Suppressor macrophage treated with lipopolysaccharide for 1 hour (primary cell): Measurements from ENCODE around the gene ARL5B.

Experiments
- DNase-seq, 3 donors: peaks; one replicate each; pipeline ENCODE4 v3.0.0-alpha.2; 2020 to 2022

The ARL5B gene

GRCh38 chr10:18659819-18660535 is 746 bp downstream of the ARL5B start:
- peak in 2 of 3 donors; percentile 24 to 27 for DNase-seq

GRCh38 chr10:18660816-18661431 is 1.7 kb downstream of the ARL5B start:
- DNase-seq: no peak

GRCh38 chr10:18664841-18665478 is 5.7 kb downstream of the ARL5B start:
- DNase-seq: no peak

GRCh38 chr10:18665815-18666558 is 6.8 kb downstream of the ARL5B start:
- DNase-seq: no peak

- DNase-seq: no peak
Measured at GRCh38 chr10:18666810-18667209, 7.6 kb downstream of the ARL5B start.

DNA sequence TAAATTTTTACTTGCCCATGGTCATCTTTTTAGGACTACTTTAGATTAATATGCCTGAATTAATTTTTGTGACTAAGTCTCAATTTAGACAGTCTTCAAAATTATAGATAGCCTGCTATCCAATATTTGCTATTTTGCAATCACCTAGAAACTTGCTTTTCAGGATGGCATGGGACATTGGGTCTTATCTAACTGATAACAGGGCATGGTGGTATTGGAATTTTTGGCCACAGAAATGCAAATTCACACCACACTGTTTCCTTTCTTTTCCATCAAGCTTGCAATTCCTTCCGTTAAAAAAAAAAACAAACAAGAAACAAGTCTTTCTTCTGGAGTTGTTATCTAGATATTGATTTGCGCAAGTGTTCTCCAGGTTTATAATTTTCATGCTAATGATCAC is 8.8 kb downstream of the ARL5B start:
- DNase-seq: no peak

- no peak for DNase-seq
Measured at GRCh38 chr10:18675086-18675801, 16.0 kb downstream of the ARL5B start.

DNA sequence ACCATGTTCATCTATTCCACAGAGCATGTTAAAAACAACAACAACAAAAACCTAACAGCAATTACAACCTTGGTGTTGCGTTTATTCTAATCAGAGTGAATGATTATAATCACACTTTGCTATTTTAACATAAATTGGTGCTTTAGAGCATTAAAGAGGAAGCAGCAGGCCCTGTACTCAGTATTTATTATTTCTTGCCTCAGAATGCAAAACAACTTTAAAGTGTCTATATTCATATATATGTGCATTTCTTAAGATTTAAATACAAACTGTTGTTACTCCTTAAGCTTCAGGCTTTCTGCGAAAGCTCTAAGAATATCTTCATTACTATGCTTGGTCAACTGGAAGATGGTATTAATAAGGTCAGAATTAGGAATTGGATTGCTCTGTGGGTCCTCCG is 21.5 kb downstream of the ARL5B start:
- no peak for DNase-seq

GRCh38 chr10:18681366-18681765 is 22.1 kb downstream of the ARL5B start:
- no peak for DNase-seq

DNA sequence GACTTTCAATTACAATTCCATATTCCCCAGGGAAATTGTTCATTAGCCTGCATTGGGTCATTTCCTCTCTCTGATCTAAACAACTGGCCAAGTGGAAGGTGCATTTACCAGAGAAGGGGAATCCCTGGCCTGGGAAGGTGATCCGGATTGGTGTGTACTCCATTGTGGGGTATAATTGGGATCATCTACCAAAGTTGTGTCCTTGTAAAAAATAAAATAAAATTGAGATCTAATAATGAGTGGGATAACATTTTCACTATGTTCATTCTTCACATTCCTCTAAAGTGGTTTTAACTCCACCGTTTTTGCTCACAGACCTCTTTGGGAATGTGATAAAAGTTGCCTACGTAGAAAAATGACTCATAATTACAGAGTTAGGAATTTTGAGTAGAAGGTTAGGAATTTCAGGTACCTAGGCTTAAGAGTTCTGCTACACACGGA is 22.8 kb downstream of the ARL5B start:
- DNase-seq: no peak

DNA sequence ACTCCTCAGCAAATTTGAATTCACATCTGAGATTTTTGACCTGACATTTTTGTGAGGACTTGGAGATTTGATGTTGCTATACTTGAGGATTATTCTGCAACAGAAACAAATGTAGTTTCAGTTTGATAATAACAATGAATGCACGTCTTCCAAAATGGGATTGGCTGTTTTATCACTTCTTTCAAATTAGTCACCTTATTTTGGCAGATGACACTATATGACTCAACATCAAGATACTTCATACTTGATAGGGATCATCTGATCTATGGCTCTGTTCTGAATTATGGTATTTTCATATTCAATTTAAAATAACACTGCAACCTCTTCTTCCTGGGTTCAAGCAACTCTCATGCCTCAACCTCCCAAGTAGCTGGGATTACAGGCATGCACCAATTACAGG is 24.2 kb downstream of the ARL5B start:
- peak in 2 of 3 donors; percentile 26 to 41 for DNase-seq

GRCh38 chr10:18684416-18684815 is 25.2 kb downstream of the ARL5B start:
- no peak for DNase-seq

- no peak for DNase-seq
Measured at GRCh38 chr10:18684953-18685352, 25.7 kb downstream of the ARL5B start.

GRCh38 chr10:18685555-18685954 is 26.3 kb downstream of the ARL5B start:
- no peak for DNase-seq

DNA sequence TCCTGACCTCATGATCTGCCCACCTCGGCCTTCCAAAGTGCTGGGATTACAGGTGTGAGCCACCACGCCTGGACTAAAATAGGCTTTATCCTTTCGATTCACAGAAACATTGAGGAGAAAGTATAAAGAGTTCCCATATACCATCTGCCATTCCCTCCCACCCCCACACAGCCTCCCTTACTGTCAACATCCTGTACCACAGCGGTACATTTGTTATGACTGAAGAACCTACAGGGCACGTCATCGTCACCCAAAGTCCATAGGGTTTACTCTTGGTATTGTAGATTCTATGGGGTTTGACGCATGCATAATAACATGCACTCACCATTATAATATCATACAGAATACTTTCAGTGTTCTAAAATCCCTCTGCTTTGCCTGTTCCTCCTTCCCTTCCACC is 28.0 kb downstream of the ARL5B start:
- DNase-seq: no peak

DNA sequence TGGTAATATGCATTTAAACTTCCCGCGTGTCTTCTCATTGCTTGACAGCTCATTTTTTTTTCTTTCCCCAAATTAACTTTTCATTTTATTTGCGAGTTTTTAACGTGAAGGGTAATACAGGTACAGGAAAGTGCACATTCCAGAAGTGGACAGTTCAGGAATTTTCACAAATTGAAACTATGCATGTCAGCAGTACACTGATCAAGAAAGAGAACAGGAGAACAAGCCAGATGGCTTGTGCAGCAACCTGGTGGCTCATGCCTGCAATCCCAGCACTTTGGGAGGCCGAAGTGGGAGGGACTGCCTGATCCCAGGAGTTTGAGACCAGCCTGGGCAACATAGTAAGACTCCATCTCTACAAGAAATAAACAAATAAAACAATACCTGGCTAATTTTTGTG is 28.5 kb downstream of the ARL5B start:
- no peak for DNase-seq

DNA sequence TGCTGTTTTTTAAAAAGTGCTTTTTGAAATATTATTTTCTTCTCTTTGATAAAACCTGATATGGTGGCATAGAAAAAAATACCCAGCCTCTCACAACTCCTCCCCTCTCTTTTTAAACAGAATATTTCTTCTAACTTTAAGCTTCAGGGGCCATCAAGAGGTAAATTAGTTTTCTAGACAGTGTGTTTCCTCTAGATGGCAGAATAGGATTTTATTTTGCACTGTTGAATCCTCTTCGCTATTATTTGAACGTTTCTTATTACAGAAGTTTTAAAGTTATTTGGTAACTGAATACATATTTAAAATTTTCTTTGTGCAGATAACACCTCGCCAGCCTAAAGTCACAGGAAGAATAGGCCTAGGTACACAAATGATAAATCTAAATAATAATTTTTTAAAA is 30.3 kb downstream of the ARL5B start:
- DNase-seq: peak in 1 of 3 donors; percentile 31

DNA sequence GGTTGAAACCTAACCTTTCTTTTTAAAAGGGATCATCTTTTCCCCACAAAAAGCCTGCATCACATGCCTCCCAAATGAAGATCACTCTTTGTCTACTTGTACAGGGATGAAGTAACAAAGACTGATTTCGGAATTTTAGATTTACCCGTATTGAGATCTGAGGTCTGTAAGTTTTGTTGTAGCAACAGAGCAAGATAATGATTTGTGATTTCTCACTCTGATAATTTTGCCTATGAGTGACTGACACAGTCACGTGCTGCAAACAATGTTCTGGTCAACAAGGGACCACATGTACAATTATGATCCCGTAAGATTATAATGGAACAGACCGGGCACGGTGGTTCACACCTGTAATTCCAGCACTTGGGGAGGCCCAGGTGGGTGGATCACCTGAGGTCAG is 31.3 kb downstream of the ARL5B start:
- no peak for DNase-seq

- DNase-seq: peak; percentile 29 to 62 (median 47)
Measured at GRCh38 chr10:18699849-18700840, 40.9 kb downstream of the ARL5B start.

GRCh38 chr10:18703521-18703920 is 44.3 kb downstream of the ARL5B start:
- no peak for DNase-seq

- DNase-seq: no peak
Measured at GRCh38 chr10:18710201-18710653, 51.0 kb downstream of the ARL5B start.
